NCI-H69 (cell line): Measurements from ENCODE around the gene SORCS2.

Source experiments
- DNase-seq: peaks from one replicate; lab custom pipeline; 2025; lab: John Stamatoyannopoulos, UW

The SORCS2 gene

DNA sequence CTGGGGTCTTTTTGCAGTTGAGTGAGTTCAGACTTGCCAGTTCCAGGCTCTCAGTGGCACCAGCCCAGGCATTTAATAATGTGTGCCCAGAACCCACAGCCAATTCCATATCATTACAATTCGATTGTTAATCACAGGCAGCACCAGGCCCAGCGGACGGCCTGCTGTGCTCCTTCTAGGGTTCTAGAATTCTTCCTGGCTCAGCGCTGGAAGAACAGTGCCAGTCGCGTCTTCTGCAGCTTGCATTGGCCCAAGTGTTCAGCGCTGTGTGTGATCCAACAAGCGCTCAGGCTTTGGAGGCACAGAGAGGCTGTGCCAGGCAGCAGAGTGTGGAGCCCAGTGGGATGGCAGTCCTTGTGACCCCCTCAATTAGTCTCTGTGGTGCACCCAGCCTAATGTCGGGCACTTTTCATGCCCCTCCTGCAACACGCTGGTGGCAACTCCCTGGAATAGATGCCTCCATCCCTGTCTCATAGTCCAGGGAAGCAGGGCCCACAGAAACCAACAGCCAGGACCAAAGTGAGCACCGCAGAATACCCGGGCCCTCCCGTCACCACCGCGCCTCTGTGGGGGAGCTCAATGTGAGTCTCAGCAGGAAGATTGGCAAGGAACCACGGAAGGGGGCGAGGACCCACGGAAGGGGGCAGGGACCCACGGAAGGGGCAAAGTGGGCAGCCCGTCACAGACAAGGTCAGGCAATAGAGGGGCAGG is 554.2 kb downstream of the SORCS2 start:
- DNase-seq: no peak

DNA sequence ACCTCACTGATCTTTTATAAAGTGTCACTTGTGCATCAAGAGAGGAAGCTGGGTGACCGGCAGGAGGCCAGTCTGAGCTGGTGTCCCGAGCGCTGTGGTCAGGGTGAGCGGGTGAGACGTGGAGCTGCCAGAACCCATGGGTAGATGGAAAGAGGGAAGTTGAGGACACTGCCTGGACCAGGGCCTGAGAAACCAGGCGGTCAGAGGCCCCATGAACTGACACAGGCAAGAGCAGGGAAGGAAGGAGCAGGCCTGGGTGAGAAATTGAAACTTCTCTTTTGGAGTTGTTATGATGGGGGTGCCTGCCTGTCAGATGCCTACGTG is 554.7 kb downstream of the SORCS2 start:
- DNase-seq: no peak

GRCh38 chr4:7747566-7747965 is 555.2 kb downstream of the SORCS2 start:
- DNase-seq: no peak

- DNase-seq: no peak
These were observed 558.2 kb downstream of the SORCS2 start for GRCh38 chr4:7750523-7750922.

DNA sequence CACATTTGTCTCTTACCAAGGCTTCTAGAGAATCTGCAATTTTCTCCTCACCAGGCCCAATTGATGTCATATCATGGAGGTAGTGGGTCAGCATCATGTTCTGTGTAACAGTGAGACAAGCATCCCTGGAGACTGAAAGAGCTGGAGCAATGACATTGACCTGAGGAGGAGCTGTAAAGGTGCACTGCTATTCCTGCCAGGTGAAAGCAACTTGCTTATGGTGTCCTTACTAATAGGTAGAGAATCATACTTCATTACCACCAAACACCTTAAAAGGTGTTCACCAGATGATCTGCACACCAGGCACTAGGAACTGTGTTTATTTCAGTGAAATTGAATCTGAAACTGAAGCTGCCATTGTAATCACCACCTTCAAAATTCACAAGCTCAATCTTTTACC is 558.6 kb downstream of the SORCS2 start:
- no peak for DNase-seq

GRCh38 chr4:7752649-7753048 is 560.3 kb downstream of the SORCS2 start:
- DNase-seq: no peak

GRCh38 chr4:7753271-7753670 is 560.9 kb downstream of the SORCS2 start:
- no peak for DNase-seq

- no peak for DNase-seq
These were observed 561.7 kb downstream of the SORCS2 start for GRCh38 chr4:7753931-7754465.

- DNase-seq: no peak
These were observed 562.4 kb downstream of the SORCS2 start for GRCh38 chr4:7754565-7755262.

- DNase-seq: no peak
These were observed 563.2 kb downstream of the SORCS2 start for GRCh38 chr4:7755561-7755960.

- no peak for DNase-seq
These were observed 563.7 kb downstream of the SORCS2 start for GRCh38 chr4:7756071-7756470.

- no peak for DNase-seq
These were observed 564.4 kb downstream of the SORCS2 start for GRCh38 chr4:7756561-7757355.

- DNase-seq: no peak
These were observed 565.4 kb downstream of the SORCS2 start for GRCh38 chr4:7757501-7758471.

GRCh38 chr4:7758476-7758875 is 566.1 kb downstream of the SORCS2 start:
- DNase-seq: no peak

DNA sequence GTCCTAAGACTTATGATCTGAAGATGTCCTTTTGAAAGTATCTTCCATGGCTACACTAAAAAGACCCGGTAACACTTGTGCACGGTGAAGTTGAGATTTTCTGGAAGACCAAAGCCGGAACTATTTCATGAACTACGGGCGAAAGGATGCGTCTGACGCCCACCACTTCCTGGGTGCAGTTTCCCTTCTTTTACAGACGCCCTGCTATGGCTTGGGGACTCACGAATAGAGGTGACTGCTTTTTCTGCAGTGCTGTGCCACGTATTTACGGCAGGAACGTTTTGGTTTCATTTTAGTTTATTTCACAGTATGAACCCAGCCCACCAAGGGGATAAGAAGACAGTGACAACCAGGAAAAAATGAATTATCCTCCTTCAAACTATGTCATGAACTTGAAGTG is 566.9 kb downstream of the SORCS2 start:
- DNase-seq: no peak

DNA sequence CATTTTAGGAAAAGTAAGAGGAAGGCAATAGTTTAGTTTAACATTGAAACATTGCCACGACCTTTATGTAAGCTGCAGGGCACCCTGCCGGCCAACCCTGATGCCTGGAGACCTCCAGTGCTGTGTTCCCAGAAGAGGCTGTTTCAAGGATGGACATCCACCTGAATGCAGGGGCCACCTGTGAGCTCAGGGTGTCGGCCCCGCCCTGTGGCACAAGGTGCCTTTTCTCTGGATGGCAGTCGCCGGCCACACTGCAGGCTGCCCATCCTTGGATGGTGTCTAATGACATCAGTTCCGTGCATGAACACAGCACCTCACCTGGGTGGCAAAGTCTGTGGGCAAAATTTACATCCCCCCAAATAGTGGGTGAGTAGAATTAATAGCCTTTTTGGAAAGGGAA is 567.3 kb downstream of the SORCS2 start:
- no peak for DNase-seq

GRCh38 chr4:7760228-7760627 is 567.9 kb downstream of the SORCS2 start:
- DNase-seq: no peak

- DNase-seq: no peak
These were observed 568.4 kb downstream of the SORCS2 start for GRCh38 chr4:7760706-7761105.

- no peak for DNase-seq
These were observed 569.0 kb downstream of the SORCS2 start for GRCh38 chr4:7761312-7761711.

DNA sequence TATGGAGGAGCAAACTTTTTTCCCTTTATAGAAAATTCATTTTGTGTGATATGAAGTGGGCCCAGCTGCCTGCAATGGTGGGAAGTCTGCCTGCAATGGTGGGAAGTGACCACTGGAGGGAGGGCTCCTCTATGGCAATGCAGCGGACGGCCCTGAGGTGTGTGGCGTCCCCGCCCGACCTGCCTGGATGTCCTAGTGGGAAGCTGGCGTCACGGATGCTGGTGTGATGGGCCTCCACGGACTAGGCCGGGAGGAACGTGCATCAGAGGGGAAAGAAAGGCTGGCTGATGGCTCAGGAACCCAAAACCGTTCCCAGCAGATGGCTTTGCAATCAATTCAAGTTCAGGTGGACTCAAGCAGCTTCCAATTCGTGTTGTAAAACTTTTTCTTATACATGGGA is 569.4 kb downstream of the SORCS2 start:
- DNase-seq: peak; percentile 27

GRCh38 chr4:7762376-7763030 is 570.2 kb downstream of the SORCS2 start:
- no peak for DNase-seq
